ENCODE data around the gene RLN3.
A peak's percentile ranks its signal among the peaks of the same experiment; 100 is the strongest.

The RLN3 gene

DNA sequence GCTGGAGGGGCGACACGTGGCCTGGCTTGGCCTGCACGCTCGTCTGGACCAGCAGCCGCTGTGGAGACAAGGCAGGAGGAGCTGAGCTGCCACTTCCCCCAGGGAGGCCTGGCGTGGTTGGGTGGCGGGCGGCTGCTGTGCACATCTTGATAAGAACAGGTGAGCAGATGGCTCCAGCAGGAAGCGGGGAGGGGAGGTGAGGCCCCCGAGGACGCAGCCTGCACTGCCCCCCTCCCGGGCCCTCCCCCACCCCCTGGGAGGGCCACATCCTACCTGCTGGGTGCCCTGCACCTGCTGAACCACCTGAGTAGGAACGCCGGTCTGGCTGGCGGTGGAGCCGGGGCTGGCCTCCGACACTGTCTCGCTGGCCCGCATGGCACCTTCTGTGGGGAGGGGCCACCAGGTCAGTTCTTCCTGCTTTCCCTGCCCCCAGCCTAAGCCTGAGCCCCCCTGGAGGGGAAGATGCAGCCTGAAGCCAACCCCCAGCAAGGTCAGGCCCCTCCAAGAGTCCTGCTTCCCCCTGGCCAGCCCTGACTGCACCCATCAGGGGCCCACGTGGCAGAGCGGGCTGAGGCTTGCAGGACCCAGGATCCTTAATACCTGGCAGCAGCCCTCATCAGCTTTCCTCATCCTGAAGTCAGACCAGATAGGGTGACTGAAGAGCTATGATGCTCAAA lies 44.6 kb upstream of the RLN3 start:
- H3K36me3 ChIP-seq (ENCODE audit: control insufficient read depth in 2 of 2, insufficient read depth in 2 of 2, low read length in 2 of 2), result peaks cover 3 to 8% of the 10 kb centered on the region in 2 donors
- peaks cover 16 to 32% of the 10 kb centered on the region in 2 donors for H3K4me1 ChIP-seq (ENCODE audit: control insufficient read depth in 2 of 2, insufficient read depth in 2 of 2, low read length in 2 of 2)
- no peak overlapping the region for H3K9ac ChIP-seq (ENCODE audit: low read depth in 1 of 2, low read length in 2 of 2)
- no peak overlapping the region for H3K27ac ChIP-seq (ENCODE audit: low read depth in 2 of 2, low read length in 2 of 2)
- H3K27me3 ChIP-seq (ENCODE audit: control insufficient read depth in 2 of 2, insufficient read depth in 2 of 2, low read length in 2 of 2), result no peaks in the 10 kb centered on the region
- H3K4me3 ChIP-seq (ENCODE audit: low read length in 2 of 2), result no peak overlapping the region
- H3K9me3 ChIP-seq (ENCODE audit: control insufficient read depth in 2 of 2, low read length in 2 of 2), result no peaks in the 10 kb centered on the region

DNA sequence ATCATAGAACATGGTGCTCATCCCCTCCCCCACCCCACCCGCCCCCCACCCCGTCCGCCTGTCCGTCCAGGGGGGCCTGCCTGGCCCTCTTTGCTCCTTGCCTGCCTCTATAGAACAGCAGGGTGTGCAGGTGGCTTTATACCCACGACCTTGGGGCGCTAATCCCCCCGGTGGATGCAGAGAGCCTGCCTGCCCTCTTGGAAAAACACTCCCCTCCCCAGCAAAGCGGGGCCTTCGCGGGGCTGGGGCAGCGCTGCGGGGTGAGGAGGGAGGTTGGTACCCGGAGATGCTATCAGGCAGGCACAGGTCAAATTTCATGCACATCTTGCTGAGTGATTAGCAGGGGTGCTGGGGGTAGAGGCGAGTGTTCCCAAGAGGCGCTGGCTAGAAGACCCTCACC lies 43.8 kb upstream of the RLN3 start:
- Histone ChIP-seq H3K27ac (ENCODE audit: low read depth in 2 of 2, low read length in 2 of 2) (no peak overlapping the region), H3K4me3 (ENCODE audit: low read length in 2 of 2) (no peak overlapping the region), H3K9me3 (ENCODE audit: control insufficient read depth in 2 of 2, low read length in 2 of 2) (no peaks in the 10 kb centered on the region), H3K27me3 (ENCODE audit: control insufficient read depth in 2 of 2, insufficient read depth in 2 of 2, low read length in 2 of 2) (no peaks in the 10 kb centered on the region), H3K9ac (ENCODE audit: low read depth in 1 of 2, low read length in 2 of 2) (no peak overlapping the region), H3K4me1 (ENCODE audit: control insufficient read depth in 2 of 2, insufficient read depth in 2 of 2, low read length in 2 of 2) (peaks cover 15 to 30% of the 10 kb centered on the region in 2 donors), H3K36me3 (ENCODE audit: control insufficient read depth in 2 of 2, insufficient read depth in 2 of 2, low read length in 2 of 2) (peaks cover 3 to 9% of the 10 kb centered on the region in 2 donors)

DNA sequence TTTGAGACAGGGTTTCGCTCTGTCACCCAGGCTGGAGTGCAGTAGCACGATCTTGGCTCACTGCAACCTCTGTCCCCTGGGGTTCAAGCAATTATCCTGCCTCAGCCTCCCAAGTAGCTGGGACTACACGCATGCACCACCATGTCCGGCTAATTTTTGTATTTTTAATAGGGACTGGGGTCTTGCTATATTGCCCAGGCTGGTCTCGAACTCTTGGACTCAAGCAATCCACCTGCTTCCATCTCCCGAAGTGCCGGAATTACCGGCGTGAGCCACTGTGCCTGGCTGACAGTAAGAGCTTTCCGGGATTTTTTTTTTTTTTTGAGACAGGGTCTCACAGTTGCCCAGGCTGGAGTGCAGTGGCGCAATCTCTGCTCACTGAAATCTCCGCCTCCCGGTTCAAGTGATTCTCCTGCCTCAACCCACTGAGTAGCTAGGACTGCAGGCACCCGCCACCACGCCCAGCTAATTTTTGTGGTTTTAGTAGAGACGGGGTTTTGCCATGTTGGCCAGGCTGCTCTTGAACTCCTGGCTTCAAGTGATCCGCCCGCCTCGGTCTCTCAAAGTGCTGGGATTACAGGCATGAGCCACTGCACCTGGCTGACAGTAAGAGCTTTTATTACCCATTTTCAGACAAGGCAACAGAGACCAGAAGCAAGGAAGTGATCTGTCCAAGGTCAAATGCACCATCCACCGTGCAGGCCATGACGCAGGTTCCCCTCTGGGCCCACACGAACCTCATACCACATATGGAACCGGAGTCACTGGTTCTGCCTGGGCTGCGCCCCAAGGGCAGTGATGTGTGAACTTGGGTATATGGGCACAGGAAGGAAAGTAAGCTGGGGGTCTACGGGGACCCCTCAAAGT lies 42.8 kb upstream of the RLN3 start:
- Histone ChIP-seq H3K27ac (ENCODE audit: low read depth in 2 of 2, low read length in 2 of 2) (peak overlapping the region in 1 of 2 donors; percentile 88), H3K4me3 (ENCODE audit: low read length in 2 of 2) (no peak overlapping the region), H3K4me1 (ENCODE audit: control insufficient read depth in 2 of 2, insufficient read depth in 2 of 2, low read length in 2 of 2) (peaks cover 10 to 26% of the 10 kb centered on the region in 2 donors), H3K9ac (ENCODE audit: low read depth in 1 of 2, low read length in 2 of 2) (no peak overlapping the region), H3K36me3 (ENCODE audit: control insufficient read depth in 2 of 2, insufficient read depth in 2 of 2, low read length in 2 of 2) (peaks cover 3 to 12% of the 10 kb centered on the region in 2 donors), H3K27me3 (ENCODE audit: control insufficient read depth in 2 of 2, insufficient read depth in 2 of 2, low read length in 2 of 2) (no peaks in the 10 kb centered on the region), H3K9me3 (ENCODE audit: control insufficient read depth in 2 of 2, low read length in 2 of 2) (no peaks in the 10 kb centered on the region)

DNA sequence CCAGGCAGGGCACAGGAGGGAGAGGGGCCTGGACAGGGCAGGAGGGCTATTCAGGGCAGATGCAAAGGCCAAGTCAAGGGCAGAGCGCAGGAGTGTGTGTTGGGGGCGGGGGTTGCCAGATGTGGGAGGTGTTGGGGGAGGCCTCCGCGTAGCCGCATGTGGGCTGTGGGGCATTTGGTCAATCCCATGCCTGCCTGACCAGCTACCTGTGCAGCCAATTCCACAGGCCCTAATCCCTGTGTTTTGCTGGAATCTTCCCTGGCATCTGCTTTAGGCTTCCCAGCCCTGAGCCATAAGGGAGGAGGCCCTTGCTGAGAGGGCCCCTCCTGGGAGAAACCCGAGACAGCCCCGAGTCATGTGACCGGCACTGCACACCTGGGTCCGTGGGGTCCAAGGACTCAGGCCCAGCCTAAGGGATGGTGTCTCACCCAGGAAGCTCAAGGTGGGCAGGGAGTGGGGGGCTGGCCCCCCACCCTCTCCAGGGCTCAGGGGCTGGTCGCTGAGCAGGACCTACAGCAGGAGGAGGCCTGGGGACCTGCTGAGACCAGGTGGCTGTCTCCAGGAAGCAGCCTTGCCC lies 42.1 kb upstream of the RLN3 start:
- Histone ChIP-seq H3K4me1 (ENCODE audit: control insufficient read depth in 2 of 2, insufficient read depth in 2 of 2, low read length in 2 of 2) (peaks cover 10 to 26% of the 10 kb centered on the region in 2 donors), H3K4me3 (ENCODE audit: low read length in 2 of 2) (peak overlapping the region in 1 of 2 donors; percentile 50), H3K27me3 (ENCODE audit: control insufficient read depth in 2 of 2, insufficient read depth in 2 of 2, low read length in 2 of 2) (no peaks in the 10 kb centered on the region), H3K9me3 (ENCODE audit: control insufficient read depth in 2 of 2, low read length in 2 of 2) (no peaks in the 10 kb centered on the region), H3K27ac (ENCODE audit: low read depth in 2 of 2, low read length in 2 of 2) (peak overlapping the region; percentile 78 to 88), H3K9ac (ENCODE audit: low read depth in 1 of 2, low read length in 2 of 2) (peak overlapping the region; percentile 14 to 53), H3K36me3 (ENCODE audit: control insufficient read depth in 2 of 2, insufficient read depth in 2 of 2, low read length in 2 of 2) (peaks cover 3 to 11% of the 10 kb centered on the region in 2 donors)

DNA sequence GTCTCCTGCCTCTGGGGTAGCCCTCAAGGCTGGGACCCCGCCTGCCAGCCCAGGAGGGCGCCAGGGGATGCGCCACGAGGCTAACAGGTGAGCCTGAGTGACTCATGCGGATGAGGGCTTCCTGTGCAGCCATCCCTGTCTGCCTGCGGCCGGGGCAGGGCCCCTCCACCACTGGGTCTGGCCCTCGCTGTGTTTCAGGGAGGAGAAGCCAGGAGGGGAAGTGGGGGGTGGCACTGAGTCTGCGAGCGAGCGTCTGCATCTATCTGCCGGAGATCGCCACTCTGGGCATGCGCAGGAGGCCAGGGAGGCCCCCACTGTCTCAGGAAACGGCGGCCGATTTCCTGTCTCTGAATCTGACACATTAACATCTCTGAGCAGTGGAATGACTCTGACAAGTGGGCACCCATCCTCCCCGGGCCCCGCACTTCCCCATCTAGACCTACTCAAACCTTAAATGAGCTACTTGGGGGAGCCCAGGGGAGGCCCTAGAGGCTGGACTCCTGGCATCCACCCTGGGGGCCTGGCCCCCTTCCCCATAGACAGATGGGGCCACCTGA lies 41.5 kb upstream of the RLN3 start:
- peak overlapping the region; percentile 41 to 53 for H3K9ac ChIP-seq (ENCODE audit: low read depth in 1 of 2, low read length in 2 of 2)
- peaks cover 3 to 12% of the 10 kb centered on the region in 2 donors for H3K36me3 ChIP-seq (ENCODE audit: control insufficient read depth in 2 of 2, insufficient read depth in 2 of 2, low read length in 2 of 2)
- H3K4me3 ChIP-seq (ENCODE audit: low read length in 2 of 2), result peak overlapping the region in 1 of 2 donors; percentile 50

DNA sequence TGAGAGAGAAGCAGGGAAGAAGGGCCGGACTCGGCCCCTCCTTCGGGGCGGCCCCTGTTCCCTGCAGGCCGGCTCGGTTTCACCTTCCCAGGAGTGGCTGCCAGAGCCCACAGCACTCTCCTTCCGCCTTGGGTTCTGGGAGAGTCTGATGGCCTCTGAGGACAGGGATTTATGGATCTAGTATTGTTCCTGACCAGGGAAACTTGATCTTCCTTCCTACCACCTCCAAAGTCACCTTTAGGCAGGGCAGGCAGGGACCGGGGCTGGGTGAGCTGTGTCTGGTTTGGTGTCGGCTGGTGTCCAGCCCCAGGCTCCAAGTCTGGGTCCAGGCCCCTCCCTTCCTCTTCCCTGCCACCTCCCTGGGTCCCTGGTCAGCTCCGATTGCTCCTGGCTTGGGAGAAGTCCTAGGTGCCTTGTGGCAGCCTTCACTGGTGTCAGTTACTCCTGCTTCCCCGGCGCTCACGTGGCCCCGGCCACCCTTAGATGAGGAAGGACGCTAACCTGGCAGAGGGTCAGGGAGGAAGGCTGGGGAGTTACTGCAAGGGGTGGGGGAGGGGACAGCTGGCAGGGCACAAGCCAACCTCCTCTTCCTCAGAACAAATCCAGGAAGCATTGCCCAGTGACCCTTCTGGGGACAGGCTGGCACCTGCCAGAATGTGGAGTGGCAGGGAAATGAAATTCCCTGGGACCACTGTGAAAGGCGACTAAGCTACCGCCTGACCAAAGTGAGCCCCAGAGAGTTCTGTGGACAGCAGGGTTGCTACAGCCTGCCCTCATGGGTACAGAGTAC lies 40.7 kb upstream of the RLN3 start:
- Histone ChIP-seq H3K9ac (ENCODE audit: low read depth in 1 of 2, low read length in 2 of 2) (peak overlapping the region; percentile 41 to 53), H3K36me3 (ENCODE audit: control insufficient read depth in 2 of 2, insufficient read depth in 2 of 2, low read length in 2 of 2) (peaks cover 3 to 19% of the 10 kb centered on the region in 2 donors), H3K4me1 (ENCODE audit: control insufficient read depth in 2 of 2, insufficient read depth in 2 of 2, low read length in 2 of 2) (peaks cover 10 to 26% of the 10 kb centered on the region in 2 donors), H3K9me3 (ENCODE audit: control insufficient read depth in 2 of 2, low read length in 2 of 2) (no peaks in the 10 kb centered on the region), H3K4me3 (ENCODE audit: low read length in 2 of 2) (no peak overlapping the region), H3K27me3 (ENCODE audit: control insufficient read depth in 2 of 2, insufficient read depth in 2 of 2, low read length in 2 of 2) (no peaks in the 10 kb centered on the region), H3K27ac (ENCODE audit: low read depth in 2 of 2, low read length in 2 of 2) (peak overlapping the region; percentile 78 to 88)

More for the DNA sequence above, 41.5 kb upstream of the RLN3 start:
- Histone ChIP-seq H3K27ac (ENCODE audit: low read depth in 2 of 2, low read length in 2 of 2) (peak overlapping the region; percentile 78 to 88), H3K27me3 (ENCODE audit: control insufficient read depth in 2 of 2, insufficient read depth in 2 of 2, low read length in 2 of 2) (no peaks in the 10 kb centered on the region), H3K9me3 (ENCODE audit: control insufficient read depth in 2 of 2, low read length in 2 of 2) (no peaks in the 10 kb centered on the region), H3K4me1 (ENCODE audit: control insufficient read depth in 2 of 2, insufficient read depth in 2 of 2, low read length in 2 of 2) (peaks cover 10 to 26% of the 10 kb centered on the region in 2 donors)

DNA sequence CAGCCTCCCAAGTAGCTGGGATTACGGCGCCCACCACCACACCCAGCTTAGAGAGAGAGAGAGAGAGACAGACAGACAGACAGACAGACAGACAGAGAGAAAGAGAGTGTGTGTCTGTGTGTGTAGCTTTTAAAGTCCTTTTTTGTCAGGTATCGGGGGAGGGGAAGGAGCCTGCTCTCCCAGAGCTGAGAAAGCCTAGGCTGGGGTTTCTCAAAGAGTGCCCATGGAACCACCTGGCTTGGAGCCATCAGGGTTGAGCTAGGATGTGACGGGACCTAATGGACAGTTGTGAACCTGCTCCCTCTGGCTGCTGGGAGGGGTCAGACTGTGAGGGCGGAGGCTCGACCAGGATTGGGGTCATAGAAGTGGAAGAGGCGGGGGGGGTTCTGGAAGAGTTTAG lies 38.5 kb upstream of the RLN3 start:
- Histone ChIP-seq H3K4me1 (ENCODE audit: control insufficient read depth in 2 of 2, insufficient read depth in 2 of 2, low read length in 2 of 2) (peaks cover 10 to 24% of the 10 kb centered on the region in 2 donors), H3K36me3 (ENCODE audit: control insufficient read depth in 2 of 2, insufficient read depth in 2 of 2, low read length in 2 of 2) (peaks cover 2 to 25% of the 10 kb centered on the region in 2 donors), H3K9ac (ENCODE audit: low read depth in 1 of 2, low read length in 2 of 2) (no peak overlapping the region), H3K4me3 (ENCODE audit: low read length in 2 of 2) (no peak overlapping the region), H3K27me3 (ENCODE audit: control insufficient read depth in 2 of 2, insufficient read depth in 2 of 2, low read length in 2 of 2) (no peaks in the 10 kb centered on the region), H3K9me3 (ENCODE audit: control insufficient read depth in 2 of 2, low read length in 2 of 2) (no peaks in the 10 kb centered on the region), H3K27ac (ENCODE audit: low read depth in 2 of 2, low read length in 2 of 2) (no peak overlapping the region)

DNA sequence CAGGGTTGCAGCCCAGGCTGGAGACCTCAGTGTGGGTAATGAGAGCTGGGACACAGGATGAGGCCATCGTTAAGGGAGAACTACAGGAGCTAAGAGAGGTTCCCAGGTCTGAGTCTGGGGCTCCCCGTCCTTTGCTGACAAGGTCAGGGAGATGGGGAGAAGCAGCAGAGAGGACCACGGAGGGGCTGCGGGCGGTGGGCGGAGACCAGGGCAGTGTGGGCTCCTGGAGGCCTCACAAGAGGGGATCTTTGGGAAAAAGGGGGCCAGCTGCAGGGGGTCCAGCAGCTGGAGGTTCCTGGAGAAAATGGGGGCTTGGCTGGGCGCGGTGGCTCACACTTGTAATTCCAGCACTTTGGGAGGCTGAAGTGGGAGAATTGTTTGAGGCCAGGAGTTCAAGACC lies 37.9 kb upstream of the RLN3 start:
- no peak overlapping the region for H3K9ac ChIP-seq (ENCODE audit: low read depth in 1 of 2, low read length in 2 of 2)
- no peak overlapping the region for H3K4me3 ChIP-seq (ENCODE audit: low read length in 2 of 2)
- H3K36me3 ChIP-seq (ENCODE audit: control insufficient read depth in 2 of 2, insufficient read depth in 2 of 2, low read length in 2 of 2), result peaks cover 2 to 25% of the 10 kb centered on the region in 2 donors
- no peaks in the 10 kb centered on the region for H3K9me3 ChIP-seq (ENCODE audit: control insufficient read depth in 2 of 2, low read length in 2 of 2)
- H3K4me1 ChIP-seq (ENCODE audit: control insufficient read depth in 2 of 2, insufficient read depth in 2 of 2, low read length in 2 of 2), result peaks cover 10 to 24% of the 10 kb centered on the region in 2 donors
- no peak overlapping the region for H3K27ac ChIP-seq (ENCODE audit: low read depth in 2 of 2, low read length in 2 of 2)
- no peaks in the 10 kb centered on the region for H3K27me3 ChIP-seq (ENCODE audit: control insufficient read depth in 2 of 2, insufficient read depth in 2 of 2, low read length in 2 of 2)

DNA sequence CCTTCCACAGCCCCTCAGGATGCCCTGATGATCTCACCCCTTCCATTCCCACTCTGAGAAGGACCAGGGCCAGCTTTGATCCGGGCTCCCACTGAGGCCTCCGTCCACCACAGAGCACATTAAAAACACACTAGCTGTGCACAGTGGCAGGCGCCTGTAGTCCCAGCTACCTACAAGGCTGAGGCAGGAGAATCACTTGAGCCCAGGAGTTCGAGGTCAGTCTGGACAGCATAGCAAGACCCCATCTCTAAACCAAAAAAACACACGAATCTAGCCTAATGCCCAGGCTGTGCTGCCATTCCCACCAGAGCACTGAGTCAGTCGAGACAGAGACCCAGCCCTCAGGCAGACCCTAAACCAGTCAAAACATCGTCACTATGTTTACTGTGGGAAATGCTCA lies 35.9 kb upstream of the RLN3 start:
- no peak overlapping the region for H3K27ac ChIP-seq (ENCODE audit: low read depth in 2 of 2, low read length in 2 of 2)
- no peaks in the 10 kb centered on the region for H3K9me3 ChIP-seq (ENCODE audit: control insufficient read depth in 2 of 2, low read length in 2 of 2)
- no peak overlapping the region for H3K4me3 ChIP-seq (ENCODE audit: low read length in 2 of 2)
- H3K36me3 ChIP-seq (ENCODE audit: control insufficient read depth in 2 of 2, insufficient read depth in 2 of 2, low read length in 2 of 2), result peaks cover 2 to 25% of the 10 kb centered on the region in 2 donors
- no peak overlapping the region for H3K9ac ChIP-seq (ENCODE audit: low read depth in 1 of 2, low read length in 2 of 2)
- H3K27me3 ChIP-seq (ENCODE audit: control insufficient read depth in 2 of 2, insufficient read depth in 2 of 2, low read length in 2 of 2), result no peaks in the 10 kb centered on the region
- H3K4me1 ChIP-seq (ENCODE audit: control insufficient read depth in 2 of 2, insufficient read depth in 2 of 2, low read length in 2 of 2), result peaks cover 8 to 16% of the 10 kb centered on the region in 2 donors
